UCSD-AML1 (cell line): ENCODE measurements around the gene CHRNB2.

ENCODE experiments used
- DNase-seq: peaks from one replicate; lab custom pipeline; 2025; ENCODE audit not compliant: unreplicated experiment; lab: John Stamatoyannopoulos, UW

Gene CHRNB2

DNA sequence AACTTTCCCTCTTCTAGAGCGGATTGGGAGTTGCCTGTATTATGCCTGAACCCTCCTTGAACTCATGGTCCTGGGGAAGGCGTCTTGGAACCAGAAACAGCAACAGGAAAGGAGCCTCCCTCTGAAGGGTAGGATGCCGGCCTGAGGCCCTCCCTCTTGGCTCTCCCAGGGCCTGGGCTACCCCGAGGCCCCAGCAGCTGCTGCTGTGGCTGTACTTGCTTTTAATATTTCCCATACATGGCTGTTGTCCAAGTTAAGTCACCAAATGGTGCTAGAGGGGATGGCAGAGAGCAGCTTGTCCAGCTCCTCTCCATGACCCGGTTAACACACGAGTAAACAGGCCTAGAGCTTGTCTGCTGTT, 10.5 kb downstream of the CHRNB2 start:
- no peak for DNase-seq

DNA sequence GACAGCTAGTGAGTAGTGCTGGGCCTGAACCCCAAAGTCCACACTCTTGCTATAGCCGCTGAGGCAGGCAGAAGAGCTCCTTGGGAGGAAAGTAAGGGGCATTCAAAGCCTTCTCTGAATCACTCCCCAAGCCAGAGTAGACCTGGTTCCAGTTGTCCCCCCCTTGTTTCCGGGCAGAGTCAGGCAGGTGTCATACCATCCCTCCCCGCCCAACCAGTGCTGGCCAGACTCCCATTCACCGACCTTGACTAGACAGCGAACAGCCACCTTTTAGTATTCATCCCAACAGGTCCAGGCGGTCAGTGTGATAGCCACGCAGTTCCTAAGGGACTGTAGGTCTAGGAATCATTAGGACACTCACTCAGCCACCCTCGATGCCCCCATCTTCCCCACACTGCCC, 11.8 kb downstream of the CHRNB2 start:
- no peak for DNase-seq

DNA sequence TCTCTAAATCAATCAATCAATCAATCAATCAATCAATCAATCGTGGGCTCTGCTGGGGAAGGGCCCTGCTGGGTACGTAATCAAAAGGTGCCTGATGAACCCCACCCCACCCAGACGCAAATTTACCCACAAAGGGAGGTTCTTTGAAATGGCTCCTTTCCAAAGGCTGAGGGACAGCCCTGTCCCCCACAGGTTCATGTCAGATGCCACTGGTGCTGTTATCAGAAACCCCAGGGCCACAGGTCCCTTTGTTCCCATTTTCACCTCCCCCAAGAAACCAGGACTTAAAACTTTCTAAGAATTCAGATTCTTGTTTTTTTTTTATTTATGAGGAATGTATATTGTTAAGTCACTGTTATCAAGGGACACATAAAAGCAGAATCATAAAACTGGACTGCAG, 14.2 kb downstream of the CHRNB2 start:
- DNase-seq, result no peak

DNA sequence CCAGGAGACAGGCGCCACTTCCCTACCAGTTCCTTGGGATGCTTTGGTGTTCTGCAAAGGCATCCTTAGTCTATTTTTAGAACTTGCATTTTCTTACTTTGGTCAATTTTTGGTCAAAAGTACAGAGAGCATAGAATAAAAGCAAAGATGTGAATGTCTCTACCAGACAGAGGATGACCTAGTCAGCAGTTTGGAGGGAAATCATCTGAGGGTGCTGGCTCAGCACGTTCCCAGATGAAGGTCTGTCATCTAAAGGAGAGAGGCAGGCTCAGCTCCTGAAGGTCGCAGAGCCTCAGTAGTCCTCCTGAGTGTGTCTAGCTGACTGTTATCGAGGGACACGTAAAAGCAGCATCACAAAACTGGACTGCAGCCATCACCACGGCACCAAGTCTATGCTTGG, 15.3 kb downstream of the CHRNB2 start:
- DNase-seq, result no peak

DNA sequence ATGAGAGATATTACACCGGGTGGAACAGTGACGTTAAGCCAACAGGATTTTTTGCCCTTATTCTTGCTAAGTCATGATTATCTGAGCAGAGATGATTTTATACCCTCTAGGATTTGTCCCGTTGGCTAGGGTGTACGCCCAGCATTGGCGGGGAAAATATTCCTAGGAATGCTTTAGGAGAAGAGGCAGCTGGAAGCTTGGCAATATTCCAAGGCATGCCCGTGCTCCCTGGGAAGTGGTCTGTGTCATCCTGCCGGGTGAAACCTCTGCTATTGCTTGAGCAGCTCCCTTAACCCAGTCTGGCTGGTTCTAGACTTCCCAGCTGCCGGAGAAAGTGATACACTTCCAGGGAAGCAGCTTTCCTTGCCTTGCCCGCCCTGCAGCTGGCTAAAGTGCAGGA, 16.2 kb downstream of the CHRNB2 start:
- no peak for DNase-seq

DNA sequence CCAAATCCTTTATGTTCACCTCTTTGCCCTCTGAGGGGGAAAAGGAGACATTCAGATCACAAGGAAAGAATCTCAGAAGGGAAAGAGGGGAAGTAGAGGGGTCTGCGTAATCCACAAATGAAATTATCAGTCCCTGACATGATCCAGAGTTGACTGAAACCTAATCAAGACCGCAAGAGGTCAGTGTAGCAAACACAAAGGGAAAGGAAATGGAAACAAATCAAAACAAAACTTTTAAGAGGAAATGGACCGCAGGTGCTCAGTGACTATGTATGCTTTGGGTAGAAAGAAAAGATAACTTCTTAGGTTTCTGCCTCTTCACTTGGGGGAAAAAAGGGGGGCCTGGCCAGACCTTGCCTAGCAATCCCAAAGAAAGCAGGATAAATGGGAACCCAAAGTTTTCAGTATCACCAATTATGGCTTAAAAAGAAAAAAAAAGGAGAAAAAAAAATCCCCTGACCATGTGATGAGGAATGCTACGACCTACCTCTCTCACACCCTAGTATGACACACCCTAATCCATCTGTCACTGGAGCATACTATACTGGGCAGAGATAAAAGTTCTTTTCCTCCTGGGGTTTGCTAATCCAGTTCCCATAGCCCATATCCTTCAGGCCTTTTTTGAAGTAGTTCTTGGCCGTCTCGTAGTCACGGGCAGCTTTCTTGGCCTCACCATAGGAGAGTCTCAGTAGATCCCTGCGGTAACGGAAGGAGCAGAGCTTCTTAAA, 16.9 kb downstream of the CHRNB2 start:
- DNase-seq, result no peak

DNA sequence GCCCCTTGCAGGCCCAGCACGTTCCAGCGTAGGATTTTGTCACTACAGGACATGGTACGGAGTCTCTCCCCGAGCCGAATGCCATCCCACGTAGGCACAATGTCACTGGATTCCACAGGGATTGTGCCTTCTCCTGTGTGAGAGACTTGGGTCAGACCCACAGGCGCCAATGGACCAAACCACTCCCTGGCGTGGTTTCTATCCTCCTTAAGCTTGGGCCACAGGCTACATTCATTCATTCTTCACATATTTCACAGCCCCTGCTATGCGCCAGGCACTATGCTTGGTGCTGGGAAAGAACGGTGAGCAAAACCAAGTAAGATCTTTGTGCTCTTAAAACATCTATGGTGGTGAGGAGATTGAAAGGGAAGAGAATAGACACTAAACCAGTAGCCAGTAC, 18.7 kb downstream of the CHRNB2 start:
- DNase-seq, result no peak

DNA sequence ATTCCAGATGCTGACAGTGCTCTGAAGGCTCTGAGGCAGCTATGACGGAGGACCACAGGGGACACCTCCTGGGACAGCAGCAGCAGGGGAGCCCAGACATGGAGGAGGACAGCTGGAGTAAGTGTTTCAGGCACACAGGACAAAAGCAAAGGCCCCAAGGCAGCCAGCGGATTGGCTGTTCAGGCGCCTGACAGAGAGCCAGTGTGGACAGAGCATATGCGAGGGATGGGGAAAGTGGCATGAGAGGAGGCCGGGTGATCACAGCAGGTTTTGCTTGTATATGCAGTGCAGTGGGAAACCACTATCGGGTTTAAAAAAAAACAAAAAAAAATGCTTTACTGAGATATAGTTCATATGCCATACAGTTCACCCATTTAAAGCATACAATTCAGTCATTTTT, 19.1 kb downstream of the CHRNB2 start:
- no peak for DNase-seq

DNA sequence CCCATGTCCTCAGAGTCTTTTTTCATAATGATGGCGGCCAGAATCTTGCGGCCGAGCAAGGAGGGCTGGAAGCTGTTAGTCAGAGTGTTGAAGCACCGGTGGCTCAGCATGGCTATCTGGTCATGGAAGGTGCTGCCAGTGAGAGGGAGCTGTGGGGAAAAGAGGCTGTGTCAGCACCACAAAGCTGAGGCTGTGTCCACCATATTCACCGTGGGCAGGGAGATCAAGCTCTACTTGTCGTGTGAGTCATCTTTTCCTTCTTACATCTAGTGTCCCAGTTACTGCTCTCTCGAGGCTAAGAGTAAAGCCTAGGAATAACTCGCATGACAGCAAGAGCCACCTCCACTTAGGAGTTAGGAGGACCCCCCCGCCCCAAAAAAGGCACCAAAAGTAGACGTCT, 22.2 kb downstream of the CHRNB2 start:
- no peak for DNase-seq

DNA sequence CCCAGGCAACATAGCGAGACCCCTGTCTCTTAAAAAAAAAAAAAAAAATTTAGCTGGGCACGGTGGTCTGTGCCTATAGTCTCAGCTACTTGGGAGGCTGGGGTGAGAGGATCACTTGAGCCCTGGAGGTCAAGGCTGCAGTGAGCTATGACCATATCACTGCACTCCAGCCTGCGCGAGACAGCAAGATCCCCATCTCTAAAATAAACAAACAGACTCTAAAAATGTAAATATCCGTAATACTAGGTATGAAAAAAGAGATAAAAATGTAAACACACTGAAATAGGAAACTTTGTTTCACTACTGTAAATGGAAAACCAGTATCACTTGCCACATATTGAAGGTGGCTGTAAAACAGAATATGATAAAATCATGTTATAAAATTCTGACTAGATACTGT, 23.2 kb downstream of the CHRNB2 start:
- DNase-seq, result no peak

DNA sequence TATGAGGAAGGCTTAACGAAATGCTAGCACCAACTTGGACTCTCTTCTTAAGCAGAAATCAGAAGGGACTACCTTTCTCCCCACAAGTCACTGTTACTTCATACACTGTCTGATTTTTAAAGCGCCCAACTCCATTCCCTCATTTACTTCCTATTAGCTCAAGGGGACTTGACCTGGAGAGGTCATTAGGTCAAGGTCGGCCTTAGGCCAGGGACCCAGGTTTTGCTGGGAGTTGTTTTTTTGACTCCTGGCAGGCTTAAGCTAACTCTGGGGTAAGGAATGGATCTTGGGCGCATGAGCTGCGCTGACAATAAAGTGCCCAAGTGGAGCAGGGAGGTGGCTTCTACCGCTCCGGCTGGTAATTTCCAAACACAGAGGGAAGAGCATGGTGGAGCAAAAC, 23.6 kb downstream of the CHRNB2 start:
- DNase-seq, result no peak

DNA sequence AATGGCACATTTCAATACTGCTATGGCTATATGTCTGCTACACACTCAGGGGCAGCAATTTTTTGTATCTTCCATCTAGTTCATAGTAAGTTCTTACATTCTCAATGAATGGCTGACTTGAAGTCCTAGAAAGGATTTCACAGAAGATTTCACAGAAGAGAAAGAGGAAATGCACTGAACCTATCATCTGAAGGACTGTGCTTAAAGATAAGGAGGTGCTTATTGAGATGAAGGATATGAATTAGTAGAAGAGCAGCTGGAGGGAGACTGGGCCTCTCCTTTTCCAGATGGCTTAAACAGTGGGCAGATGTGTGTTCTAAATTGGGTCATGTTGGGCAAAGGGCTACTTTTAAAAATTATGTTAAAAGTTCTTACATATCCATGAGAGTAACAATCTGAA, 25.8 kb downstream of the CHRNB2 start:
- no peak for DNase-seq

DNA sequence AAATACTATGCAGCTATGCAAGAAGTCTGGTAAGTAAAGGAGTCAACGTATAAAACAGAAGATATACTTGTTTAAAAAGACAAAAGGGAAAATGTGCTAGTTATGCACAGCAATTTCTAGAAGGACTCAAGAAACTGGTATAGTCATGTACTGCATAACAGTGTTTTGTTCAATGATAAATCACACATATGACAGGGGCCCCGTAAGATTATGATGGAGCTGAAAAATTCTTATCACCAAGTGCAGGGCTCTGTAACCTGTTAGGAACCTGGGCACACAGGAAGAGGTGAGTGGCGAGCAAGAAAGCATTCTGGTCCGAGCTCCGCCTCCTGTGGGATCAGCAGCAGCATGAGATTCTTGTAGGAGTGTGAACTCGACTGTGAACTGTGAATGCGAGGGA, 27.2 kb downstream of the CHRNB2 start:
- DNase-seq, result no peak

DNA sequence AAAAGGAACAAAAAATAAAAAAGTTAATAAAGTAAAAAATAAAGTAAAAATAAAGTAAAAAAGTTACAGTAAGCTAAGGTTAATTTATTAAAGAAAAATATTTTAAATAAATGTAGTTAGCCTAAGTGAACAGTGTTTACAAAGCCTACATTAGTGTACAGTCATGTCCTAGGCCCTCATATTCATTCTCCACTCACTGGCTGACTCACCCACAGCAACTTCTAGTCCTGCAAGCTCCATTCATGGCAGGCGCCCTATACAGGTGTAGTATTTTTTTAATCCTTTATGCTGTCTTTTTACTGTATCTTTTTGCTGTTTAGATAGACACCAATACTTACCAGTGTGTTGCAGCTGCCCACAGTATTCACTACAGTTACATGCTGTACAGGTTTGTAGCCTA, 28.0 kb downstream of the CHRNB2 start:
- no peak for DNase-seq

DNA sequence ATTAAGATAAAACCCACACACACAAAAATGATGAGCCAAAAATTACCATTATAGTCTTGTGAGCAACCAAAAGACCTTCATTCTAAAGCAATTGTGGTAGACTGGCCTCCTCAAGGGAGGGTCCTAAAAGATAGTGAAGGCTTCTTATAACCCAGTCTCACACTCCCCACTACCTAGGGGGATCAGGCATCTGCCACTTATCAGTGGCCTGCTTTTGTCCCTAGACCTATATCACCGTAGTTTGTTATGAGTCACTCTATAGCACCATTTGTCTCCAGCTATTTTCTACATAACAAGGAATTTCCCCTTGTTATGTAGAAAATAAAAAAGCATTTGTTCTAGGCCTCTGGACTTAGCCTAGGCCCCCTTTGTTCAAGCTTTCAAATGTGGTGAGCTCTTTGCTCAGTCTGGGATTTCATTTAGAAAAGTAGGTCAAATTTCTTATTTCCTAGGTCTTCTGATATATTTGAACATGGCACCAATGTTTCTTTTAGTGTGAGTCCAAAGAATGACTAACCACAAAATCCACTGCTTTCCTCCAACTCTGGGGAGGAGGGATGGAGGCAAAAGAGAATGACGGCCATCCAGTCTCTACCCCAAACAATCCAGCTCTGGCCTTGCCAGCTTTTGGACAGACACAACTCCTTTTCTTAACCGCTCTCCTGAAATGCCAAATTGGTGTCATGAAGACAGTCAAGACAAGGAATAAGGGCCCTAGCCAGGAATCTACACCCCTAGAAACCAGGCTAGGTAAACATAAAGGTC, 31.5 kb downstream of the CHRNB2 start:
- DNase-seq, result no peak

DNA sequence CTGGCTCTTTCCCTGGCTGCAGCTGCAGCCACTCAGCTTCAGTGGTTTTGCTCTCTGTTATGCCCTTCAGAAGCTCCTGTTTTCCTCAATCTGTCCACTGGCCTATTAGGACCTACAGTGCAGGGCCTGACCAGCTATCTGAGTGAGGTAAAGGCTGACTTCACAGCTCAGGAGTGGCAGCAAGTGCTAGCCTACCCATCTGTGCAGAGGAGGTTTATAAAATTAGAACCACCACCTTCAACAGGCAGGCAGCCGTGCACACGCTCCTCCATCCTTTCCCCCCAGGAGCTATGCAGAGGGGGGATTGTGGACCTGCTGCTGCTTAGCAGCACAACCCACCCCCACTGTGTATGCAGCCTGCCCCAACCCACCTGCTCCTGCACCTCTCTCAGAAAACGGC, 32.1 kb downstream of the CHRNB2 start:
- no peak for DNase-seq

DNA sequence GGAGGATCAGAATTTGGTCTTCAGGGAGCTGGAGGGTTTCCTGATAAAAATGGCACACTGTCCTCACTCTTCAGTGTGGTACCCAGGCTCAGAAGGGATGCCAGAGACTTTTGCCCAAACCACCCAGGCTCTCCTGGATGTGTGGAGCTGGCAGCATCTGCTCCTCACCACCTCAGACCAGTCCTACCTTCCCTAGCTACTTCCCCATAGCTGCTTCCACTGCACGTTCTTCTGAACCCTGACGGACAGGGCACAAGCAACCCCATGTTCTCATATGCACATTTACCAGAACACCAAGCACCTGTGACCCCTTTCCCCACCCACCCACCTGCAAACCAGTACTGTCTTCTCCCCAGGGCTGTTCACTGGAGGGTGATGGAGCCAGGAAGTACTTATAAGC, 35.7 kb downstream of the CHRNB2 start:
- DNase-seq, result no peak

DNA sequence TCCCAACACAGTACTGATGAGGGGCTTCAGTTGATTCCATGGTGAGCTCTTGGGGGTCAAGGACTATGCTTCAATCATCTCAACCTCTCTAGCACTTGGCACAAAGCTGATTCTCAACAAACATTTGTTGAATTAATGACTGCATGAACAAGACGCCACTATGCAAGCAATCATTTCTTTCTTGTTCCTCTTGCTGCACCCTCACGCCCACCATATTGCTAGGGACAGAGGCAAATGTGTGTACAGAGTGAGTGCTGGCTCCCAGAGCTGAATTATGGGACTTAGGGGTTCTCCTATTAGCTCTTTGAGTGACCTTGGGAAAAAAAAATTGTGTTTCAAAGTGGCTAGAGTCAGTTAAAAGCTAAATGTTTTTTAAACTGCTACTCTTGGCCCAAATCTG, 38.0 kb downstream of the CHRNB2 start:
- DNase-seq, result no peak

DNA sequence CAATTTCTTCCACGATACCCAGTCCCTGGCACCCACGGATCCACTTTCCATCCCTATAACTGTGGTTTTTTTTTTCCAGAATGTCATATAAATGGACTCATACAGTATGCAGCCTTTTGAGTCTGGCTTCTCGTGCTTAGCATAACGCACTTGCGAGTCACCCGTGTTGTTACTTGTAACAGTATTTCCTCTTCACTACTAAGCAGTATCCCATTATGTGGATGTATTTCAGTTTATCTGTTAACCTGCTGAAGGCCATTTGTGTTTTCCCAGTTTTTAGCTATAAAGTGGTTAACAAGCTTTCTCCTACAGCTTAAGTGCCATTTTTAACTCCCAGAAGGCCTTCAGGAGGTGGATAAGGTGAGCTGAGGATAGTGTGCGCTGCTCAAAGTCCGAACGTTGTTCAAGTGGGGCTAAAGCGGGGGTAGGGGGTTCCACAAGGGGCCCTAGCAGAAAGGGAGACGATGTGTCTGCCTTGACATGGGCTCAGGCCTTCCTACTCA, 39.6 kb downstream of the CHRNB2 start:
- DNase-seq, result no peak

DNA sequence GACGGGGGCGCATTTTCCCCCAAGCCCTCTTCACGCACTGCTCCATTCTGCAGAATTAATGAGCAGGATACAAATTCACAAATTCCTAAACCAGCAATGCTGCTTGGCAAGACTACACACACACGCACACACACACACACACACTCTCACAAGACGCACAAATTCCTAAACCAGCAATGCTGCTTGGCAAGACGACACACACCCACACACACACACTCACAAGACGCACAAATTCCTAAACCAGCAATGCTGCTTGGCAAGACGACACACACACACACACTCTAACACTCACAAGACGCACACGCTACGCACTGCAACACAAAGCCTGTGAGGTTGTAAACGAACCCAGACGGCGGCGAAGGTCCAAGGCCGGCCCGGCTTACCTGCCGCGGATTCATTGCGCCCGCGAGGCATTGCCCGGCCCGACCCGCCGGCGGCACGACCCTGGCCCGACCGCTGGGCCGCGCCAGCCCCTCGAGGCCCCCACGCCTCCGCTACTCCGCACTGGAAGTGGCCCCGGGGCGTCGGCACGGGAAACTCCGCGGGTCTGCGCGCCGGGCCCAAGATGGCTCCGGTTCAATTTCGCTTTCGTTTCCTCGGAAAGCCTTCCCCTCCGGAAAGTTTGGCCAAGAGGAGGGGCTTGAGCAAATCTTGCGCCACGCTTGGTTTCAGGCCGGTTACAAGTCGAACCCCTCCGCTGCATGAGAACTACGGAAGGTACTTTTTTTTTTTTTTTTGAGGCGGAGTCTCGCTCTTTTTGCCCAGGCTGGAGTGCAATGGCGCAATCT, 40.2 kb downstream of the CHRNB2 start, which contains the start of gene ADAR:
Gene ADAR (minus strand): TSS at position 578 of the 788 bp plus-strand sequence. CDS start 180 bp downstream, at position 398.
- DNase-seq, result peak; percentile 86

DNA sequence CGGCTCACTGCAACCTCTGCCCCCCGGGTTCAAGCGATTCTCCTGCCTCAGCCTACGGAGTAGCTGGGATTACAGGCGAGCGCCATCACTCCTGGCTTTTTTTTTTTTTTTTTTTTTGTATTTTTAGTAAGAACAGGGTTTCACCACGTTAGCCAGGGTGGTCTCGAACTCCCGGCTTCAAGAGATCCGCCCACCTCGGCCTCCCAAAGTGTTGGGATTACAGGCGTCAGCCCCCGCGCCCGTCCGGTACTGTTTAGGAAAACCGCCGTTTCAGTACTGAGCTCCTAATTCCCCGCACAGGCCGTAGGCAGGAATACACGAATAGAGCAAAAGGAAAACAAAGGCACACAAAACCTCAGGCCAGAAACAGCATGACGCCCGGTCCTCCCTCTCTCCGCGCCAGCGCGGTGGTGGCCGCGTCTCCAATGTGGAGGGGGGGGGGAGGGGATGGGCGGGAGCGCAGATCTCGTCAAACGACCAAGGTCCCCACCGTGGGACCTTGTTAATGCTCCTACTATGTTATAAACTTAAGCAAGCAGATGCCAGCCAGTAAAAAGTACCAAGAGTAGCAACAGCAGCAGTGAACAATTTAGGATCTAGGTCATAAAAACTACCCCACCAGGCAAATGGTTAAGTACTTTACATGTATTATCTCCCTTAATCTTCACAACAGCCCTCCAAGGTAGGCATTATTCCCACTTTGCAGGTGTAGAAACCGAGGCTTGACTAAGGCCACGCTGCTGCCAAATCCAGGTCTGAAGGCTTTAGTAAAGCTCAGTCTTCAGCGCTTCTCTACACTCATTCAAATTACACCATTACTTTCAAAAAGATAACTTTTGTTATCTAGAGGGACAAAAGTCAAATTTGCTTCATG, 41.1 kb downstream of the CHRNB2 start:
- DNase-seq, result peak; percentile 53
